HEK293T (cell line): ENCODE measurements around the gene WIZ.

Experiments
- CTCF ChIA-PET: fragments of 350-600 bp; formaldehyde crosslinking; extraction: SDS; loops from one replicate; lab custom pipeline; 2021; ENCODE audit warnings: antibody characterized with exemption, inconsistent platforms; lab: Yijun Ruan, JAX
- POLR2A ChIA-PET: fragments of 350-600 bp; formaldehyde crosslinking; extraction: SDS; loops from one replicate; lab custom pipeline; 2020; ENCODE audit warnings: antibody characterized with exemption, inconsistent platforms; lab: Yijun Ruan, JAX
- DNase-seq: peaks from one replicate; pipeline ENCODE4 v3.0.0; 2012; ENCODE audit warnings: mixed read lengths; ENCODE audit errors: extremely low spot score
- ARNT ChIP-seq: fragments of 450-650 bp; IDR thresholded peaks from 2 replicates; pipeline ENCODE4 v1.6.1; 2017; ENCODE audit warnings: mild to moderate bottlenecking
- BHLHE40 ChIP-seq: fragments of 450-650 bp; IDR thresholded peaks from 2 replicates; pipeline ENCODE4 v1.6.1; 2016; ENCODE audit warnings: mild to moderate bottlenecking, moderate library complexity, borderline replicate concordance
- CTBP1 ChIP-seq: fragments of 450-650 bp; IDR thresholded peaks from 2 replicates; pipeline ENCODE4 v1.6.1; 2016; ENCODE audit warnings: borderline replicate concordance
- ELF4 ChIP-seq: fragments of 450-650 bp; IDR thresholded peaks from 2 replicates; pipeline ENCODE4 v1.6.1; 2017; ENCODE audit warnings: antibody characterized with exemption
- FOXA1 ChIP-seq: fragments of 450-650 bp; IDR thresholded peaks from 2 replicates; pipeline ENCODE4 v1.6.1; 2016; ENCODE audit warnings: mild to moderate bottlenecking
- FOXK2 ChIP-seq: fragments of 450-650 bp; IDR thresholded peaks from 2 replicates; pipeline ENCODE4 v1.6.1; 2016; ENCODE audit warnings: mild to moderate bottlenecking
- FOXM1 ChIP-seq: fragments of 450-650 bp; IDR thresholded peaks from 2 replicates; pipeline ENCODE4 v1.6.1; 2017; ENCODE audit warnings: mild to moderate bottlenecking, borderline replicate concordance
- HDGF ChIP-seq: fragments of 450-650 bp; IDR thresholded peaks from 2 replicates; pipeline ENCODE4 v1.6.1; 2017; ENCODE audit warnings: antibody characterized with exemption, borderline replicate concordance
- L3MBTL2 ChIP-seq: fragments of 450-650 bp; conservative IDR thresholded peaks from 2 replicates; pipeline ENCODE4 v1.6.1; 2016; ENCODE audit warnings: mild to moderate bottlenecking
- LEF1 ChIP-seq: fragments of 450-650 bp; IDR thresholded peaks from 2 replicates; pipeline ENCODE4 v1.6.1; 2017; ENCODE audit warnings: mild to moderate bottlenecking, borderline replicate concordance
- NFRKB ChIP-seq: fragments of 450-650 bp; IDR thresholded peaks from 2 replicates; pipeline ENCODE4 v1.6.1; 2016; ENCODE audit warnings: mild to moderate bottlenecking, moderate library complexity
- SP1 ChIP-seq: fragments of 450-650 bp; IDR thresholded peaks from 2 replicates; pipeline ENCODE4 v1.6.1; 2017
- SUZ12 ChIP-seq: fragments of 450-650 bp; IDR thresholded peaks from 2 replicates; pipeline ENCODE4 v1.6.1; 2016; ENCODE audit warnings: mild to moderate bottlenecking
- TARDBP ChIP-seq: fragments of 450-650 bp; IDR thresholded peaks from 2 replicates; pipeline ENCODE4 v1.6.1; 2016
- ZNF384 ChIP-seq: fragments of 450-650 bp; IDR thresholded peaks from 2 replicates; pipeline ENCODE4 v1.6.1; 2016
- TF ChIP-seq, protein P1 (sequence below): fragments of 450-650 bp; IDR thresholded peaks from 2 replicates; pipeline ENCODE4 v1.6.1; 2016

The WIZ gene

DNA sequence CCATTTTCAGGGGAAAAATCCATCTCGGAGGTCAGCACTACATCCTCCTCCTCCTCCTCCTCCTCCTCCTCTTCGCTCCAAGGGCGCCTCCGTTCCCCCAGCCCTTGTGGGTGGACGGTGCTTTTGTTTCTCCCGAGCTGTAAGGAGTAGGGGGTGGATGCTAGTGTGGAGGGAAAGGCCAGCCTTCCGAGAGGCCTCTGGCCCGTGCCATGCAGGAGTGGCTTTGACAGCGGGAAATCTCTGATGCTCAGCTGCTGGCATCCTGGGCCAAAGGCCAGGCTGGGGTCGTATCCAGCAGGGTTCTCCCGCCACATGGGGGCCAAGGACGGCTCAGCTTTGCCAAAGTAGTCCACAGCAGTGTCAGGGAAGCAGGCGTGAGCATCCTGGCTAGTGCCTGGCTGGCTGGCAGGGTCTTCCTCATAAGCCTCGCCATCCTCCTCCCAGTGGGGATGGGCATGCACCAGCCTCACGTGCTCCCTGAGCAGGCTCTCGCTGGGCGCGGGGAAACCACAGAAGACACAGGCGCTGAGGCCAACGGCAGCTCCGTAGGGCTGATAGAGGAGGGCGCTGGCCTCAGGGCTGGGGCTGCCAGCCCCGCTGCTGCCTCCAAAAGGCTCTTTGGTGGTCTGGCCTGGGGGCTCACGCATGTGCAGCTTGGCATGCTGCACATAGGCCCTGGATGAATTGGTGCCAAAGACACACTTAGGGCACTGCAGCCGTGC, 10.5 kb downstream of the WIZ start:
- TF ChIP-seq TARDBP (no peak), FOXM1 (no peak), L3MBTL2 (no peak), FOXK2 (no peak), CTBP1 (no peak), SUZ12 (no peak), SP1 (no peak), ARNT (no peak), NFRKB (no peak), LEF1 (no peak), BHLHE40 (no peak), ZNF384 (no peak)
- TF ChIP-seq, protein P1, sequence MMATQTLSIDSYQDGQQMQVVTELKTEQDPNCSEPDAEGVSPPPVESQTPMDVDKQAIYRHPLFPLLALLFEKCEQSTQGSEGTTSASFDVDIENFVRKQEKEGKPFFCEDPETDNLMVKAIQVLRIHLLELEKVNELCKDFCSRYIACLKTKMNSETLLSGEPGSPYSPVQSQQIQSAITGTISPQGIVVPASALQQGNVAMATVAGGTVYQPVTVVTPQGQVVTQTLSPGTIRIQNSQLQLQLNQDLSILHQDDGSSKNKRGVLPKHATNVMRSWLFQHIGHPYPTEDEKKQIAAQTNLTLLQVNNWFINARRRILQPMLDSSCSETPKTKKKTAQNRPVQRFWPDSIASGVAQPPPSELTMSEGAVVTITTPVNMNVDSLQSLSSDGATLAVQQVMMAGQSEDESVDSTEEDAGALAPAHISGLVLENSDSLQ: no peak
- ChIA-PET POLR2A (interaction anchor here (1.1 kb wide), 1 partner anchor 9 kb away, joined by 3 read pairs; no protein-coding TSS in a partner anchor), CTCF (interaction anchor here (1.4 kb wide), 1 partner anchor 20 kb away, joined by 3 read pairs; the partner anchor contains the start of gene AKAP8L)
- DNase-seq: no peak

GRCh38 chr19:15438577-15438976, 11.2 kb downstream of the WIZ start:
- ChIA-PET POLR2A (no interaction called here), CTCF (interaction anchor here (1.4 kb wide), 1 partner anchor 20 kb away, joined by 3 read pairs; the partner anchor contains the start of gene AKAP8L)
- TF ChIP-seq BHLHE40 (no peak), NFRKB (no peak), ELF4 (no peak), ARNT (no peak), FOXK2 (no peak), LEF1 (no peak), HDGF (no peak), FOXA1 (no peak), SUZ12 (no peak), TARDBP (no peak), L3MBTL2 (no peak), ZNF384 (no peak), SP1 (no peak), FOXM1 (no peak)
- TF ChIP-seq, protein P1: no peak
- DNase-seq: no peak

GRCh38 chr19:15438124-15438496, 11.6 kb downstream of the WIZ start:
- ChIA-PET POLR2A (no interaction called here), CTCF (no interaction called here)
- DNase-seq: no peak
- TF ChIP-seq FOXK2 (no peak), ARNT (no peak), HDGF (no peak), TARDBP (no peak), FOXM1 (no peak), L3MBTL2 (no peak), BHLHE40 (no peak), ZNF384 (no peak), FOXA1 (no peak), SUZ12 (no peak), NFRKB (no peak), SP1 (no peak), LEF1 (no peak), CTBP1 (no peak), ELF4 (no peak)
- TF ChIP-seq, protein P1: no peak

- TF ChIP-seq TARDBP (no peak), BHLHE40 (no peak), SUZ12 (no peak), ELF4 (no peak)
- DNase-seq: no peak
- CTCF ChIA-PET: no interaction called here
- POLR2A ChIA-PET: no interaction called here
These were observed 12.2 kb downstream of the WIZ start for GRCh38 chr19:15437355-15438123.

DNA sequence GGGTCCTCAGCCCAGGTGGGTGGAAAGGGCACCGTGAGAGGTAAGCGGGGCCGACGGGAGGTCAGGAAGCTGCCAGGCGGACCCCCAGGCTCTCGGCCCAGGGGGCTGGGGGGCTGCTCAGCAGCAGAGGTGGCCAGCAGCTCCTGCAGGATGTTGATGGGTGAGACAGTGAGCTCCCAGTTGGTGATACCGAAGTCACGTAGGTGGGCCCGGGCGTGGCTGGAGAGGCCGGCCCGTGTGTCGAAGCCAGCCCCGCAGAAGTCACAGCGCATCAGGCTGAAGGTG, 13.0 kb downstream of the WIZ start:
- CTCF ChIA-PET: no interaction called here
- POLR2A ChIA-PET: no interaction called here
- no peak for DNase-seq
- TF ChIP-seq ELF4 (no peak), FOXA1 (no peak), SP1 (no peak), FOXM1 (no peak)
